Ishikawa (cell line): Measurements from ENCODE around the gene YBEY.

Experiments
- CEBPB ChIP-seq: IDR thresholded peaks from 2 replicates; pipeline ENCODE4 v1.6.1; 2012
- CREB1 ChIP-seq: IDR thresholded peaks from 2 replicates; pipeline ENCODE4 v1.6.1; 2012; ENCODE audit warnings: low read depth
- EGR1 ChIP-seq: IDR thresholded peaks from 2 replicates; pipeline ENCODE4 v1.6.1; 2012
- EP300 ChIP-seq: IDR thresholded peaks from 2 replicates; pipeline ENCODE4 v1.6.1; 2012; ENCODE audit warnings: borderline replicate concordance
- FOXM1 ChIP-seq: IDR thresholded peaks from 2 replicates; pipeline ENCODE4 v1.6.1; 2012; ENCODE audit warnings: low read depth, borderline replicate concordance
- MAX ChIP-seq: IDR thresholded peaks from 2 replicates; pipeline ENCODE4 v1.6.1; 2012
- NFIC ChIP-seq: IDR thresholded peaks from 2 replicates; pipeline ENCODE4 v1.6.1; 2012
- RAD21 ChIP-seq: IDR thresholded peaks from 2 replicates; pipeline ENCODE4 v1.6.1; 2012; ENCODE audit warnings: low read depth
- REST ChIP-seq: IDR thresholded peaks from 2 replicates; pipeline ENCODE4 v1.6.1; 2012; ENCODE audit warnings: low read depth, mild to moderate bottlenecking
- TAF1 ChIP-seq: IDR thresholded peaks from 2 replicates; pipeline ENCODE4 v1.6.1; 2012; ENCODE audit warnings: low read depth, mild to moderate bottlenecking
- TCF12 ChIP-seq: IDR thresholded peaks from 2 replicates; pipeline ENCODE4 v1.6.1; 2012; ENCODE audit warnings: low read depth
- TEAD4 ChIP-seq: IDR thresholded peaks from 2 replicates; pipeline ENCODE4 v1.6.1; 2012
- USF1 ChIP-seq: IDR thresholded peaks from 2 replicates; pipeline ENCODE4 v1.6.1; 2012
- YY1 ChIP-seq: IDR thresholded peaks from 2 replicates; pipeline ENCODE4 v1.6.1; 2012; ENCODE audit warnings: low read depth
- ZBTB7A ChIP-seq: IDR thresholded peaks from 2 replicates; pipeline ENCODE4 v1.6.1; 2012; ENCODE audit warnings: low read depth

YBEY gene

GRCh38 chr21:46326110-46326703 lies 40.1 kb downstream of the YBEY start:
- TF ChIP-seq TAF1 (no peak), TCF12 (no peak), NFIC (no peak), RAD21 (no peak; the same call in 1 of the 2 replicates), CREB1 (no peak), REST (no peak), FOXM1 (no peak), USF1 (no peak), EGR1 (no peak), TEAD4 (no peak), CEBPB (no peak), EP300 (no peak), ZBTB7A (no peak)

GRCh38 chr21:46327711-46328110 lies 41.6 kb downstream of the YBEY start:
- no peak for TF ChIP-seq NFIC
- no peak for TF ChIP-seq USF1
- TF ChIP-seq TEAD4: no peak
- no peak for TF ChIP-seq EP300
- no peak for TF ChIP-seq YY1
- TF ChIP-seq TAF1: no peak
- no peak for TF ChIP-seq TCF12
- no peak for TF ChIP-seq REST
- no peak for TF ChIP-seq ZBTB7A
- no peak for TF ChIP-seq CEBPB
- no peak for TF ChIP-seq FOXM1
- no peak for TF ChIP-seq EGR1
- TF ChIP-seq MAX: no peak
- no peak for TF ChIP-seq CREB1
- no peak for TF ChIP-seq RAD21

GRCh38 chr21:46328151-46328550 lies 42.0 kb downstream of the YBEY start:
- TF ChIP-seq TEAD4: no peak
- no peak for TF ChIP-seq TAF1
- no peak for TF ChIP-seq ZBTB7A
- TF ChIP-seq FOXM1: no peak
- TF ChIP-seq CEBPB: no peak
- no peak for TF ChIP-seq NFIC
- TF ChIP-seq REST: no peak
- TF ChIP-seq USF1: no peak
- TF ChIP-seq EP300: no peak
- TF ChIP-seq EGR1: no peak
- TF ChIP-seq MAX: no peak
- no peak for TF ChIP-seq TCF12
- no peak for TF ChIP-seq YY1
- TF ChIP-seq CREB1: no peak
- no peak for TF ChIP-seq RAD21

- TF ChIP-seq EP300: no peak
- TF ChIP-seq ZBTB7A: no peak
- no peak for TF ChIP-seq USF1
- TF ChIP-seq YY1: no peak
- TF ChIP-seq TEAD4: no peak
Observed at GRCh38 chr21:46329796-46330195, 43.7 kb downstream of the YBEY start.
